ENCODE data around the gene ZNF423.

The ZNF423 gene

GRCh38 chr16:49639739-49640431 is 216.0 kb downstream of the ZNF423 start:
- no peak for DNase-seq (ENCODE audit: low spot score)

- no peak for DNase-seq (ENCODE audit: low spot score)
Observed at GRCh38 chr16:49638673-49639610, 217.0 kb downstream of the ZNF423 start.

- DNase-seq (ENCODE audit: low spot score): no peak
Observed at GRCh38 chr16:49637933-49638672, 217.8 kb downstream of the ZNF423 start.

GRCh38 chr16:49637511-49637910 is 218.4 kb downstream of the ZNF423 start:
- DNase-seq (ENCODE audit: low spot score): no peak

GRCh38 chr16:49636608-49637007 is 219.3 kb downstream of the ZNF423 start:
- DNase-seq (ENCODE audit: low spot score): no peak

GRCh38 chr16:49635591-49636581 is 220.0 kb downstream of the ZNF423 start:
- no peak for DNase-seq (ENCODE audit: low spot score)

GRCh38 chr16:49635009-49635350 is 220.9 kb downstream of the ZNF423 start:
- no peak for DNase-seq (ENCODE audit: low spot score)

- no peak for DNase-seq (ENCODE audit: low spot score)
Observed at GRCh38 chr16:49634235-49635008, 221.5 kb downstream of the ZNF423 start.

GRCh38 chr16:49632795-49633184 is 223.1 kb downstream of the ZNF423 start:
- no peak for DNase-seq (ENCODE audit: low spot score)

- no peak for DNase-seq (ENCODE audit: low spot score)
Observed at GRCh38 chr16:49632086-49632794, 223.7 kb downstream of the ZNF423 start.

- peak; percentile 56 for DNase-seq (ENCODE audit: low spot score)
Observed at GRCh38 chr16:49631187-49632041, 224.5 kb downstream of the ZNF423 start.

GRCh38 chr16:49630783-49631182 is 225.1 kb downstream of the ZNF423 start:
- DNase-seq (ENCODE audit: low spot score): no peak

- no peak for DNase-seq (ENCODE audit: low spot score)
Observed at GRCh38 chr16:49629851-49630250, 226.1 kb downstream of the ZNF423 start.

- DNase-seq (ENCODE audit: low spot score): no peak
Observed at GRCh38 chr16:49628148-49628547, 227.8 kb downstream of the ZNF423 start.

- DNase-seq (ENCODE audit: low spot score): no peak
Observed at GRCh38 chr16:49625311-49626065, 230.4 kb downstream of the ZNF423 start.

GRCh38 chr16:49623501-49624266 is 232.2 kb downstream of the ZNF423 start:
- DNase-seq (ENCODE audit: low spot score): no peak
